Activated CD4-positive, alpha-beta T cell treated with anti-CD3 and anti-CD28 coated beads, Interleukin-2, amount 10 ng/mL, durations not matched to agents 7 days and 5 days (primary cell): ENCODE data around the gene HYOU1. TPM values are rescaled to one million over a fixed set of nuclear protein-coding genes. Genes with fewer than 3 reads are reported as not detected.

Experiments used
- CTCF ChIA-PET: fragments of 350-600 bp; sonication (Branson Sonifier 250); formaldehyde crosslinking; loops from one replicate; lab custom pipeline; 2021; ENCODE audit warnings: antibody characterized with exemption; lab: Charles Lee
- POLR2A ChIA-PET: fragments of 350-600 bp; sonication (Branson Sonifier 250); formaldehyde crosslinking; loops from one replicate; lab custom pipeline; 2021; ENCODE audit warnings: antibody characterized with exemption; lab: Charles Lee
- DNase-seq: peaks from one replicate; pipeline ENCODE4 v3.0.0-alpha.2; 2020
- H3K27ac Mint-ChIP-seq: one replicate; pipeline ENCODE4 v1.8.0; 2021; ENCODE audit warnings: mild to moderate bottlenecking, moderate library complexity, mixed read lengths
- H3K27me3 Mint-ChIP-seq: one replicate; pipeline ENCODE4 v1.8.0; 2021; ENCODE audit warnings: mixed read lengths
- H3K36me3 Mint-ChIP-seq: one replicate; pipeline ENCODE4 v1.8.0; 2021; ENCODE audit warnings: low read depth, mixed read lengths
- H3K4me1 Mint-ChIP-seq: one replicate; pipeline ENCODE4 v1.8.0; 2021; ENCODE audit warnings: mixed read lengths
- H3K4me3 Mint-ChIP-seq: one replicate; pipeline ENCODE4 v1.8.0; 2021; ENCODE audit warnings: mild to moderate bottlenecking, moderate library complexity, mixed read lengths
- H3K9me3 Mint-ChIP-seq: one replicate; pipeline ENCODE4 v1.8.0; 2021; ENCODE audit warnings: mixed read lengths
- microRNA-seq: library from miRNA; unstranded; fragments of <30 nt; microRNA quantifications from one replicate; pipeline ENCODE4 v1.2.0, GENCODE V29; 2021; ENCODE audit warnings: borderline microRNAs expressed, borderline replicate concordance
- total RNA-seq, 2 experiments: library from RNA; stranded (reverse); gene quantifications; one replicate each; pipeline ENCODE4 v1.2.3, GENCODE V29; 2021

HYOU1 gene
- total RNA-seq, 2 experiments from 2014 or later: 117 to 119 TPM

DNA sequence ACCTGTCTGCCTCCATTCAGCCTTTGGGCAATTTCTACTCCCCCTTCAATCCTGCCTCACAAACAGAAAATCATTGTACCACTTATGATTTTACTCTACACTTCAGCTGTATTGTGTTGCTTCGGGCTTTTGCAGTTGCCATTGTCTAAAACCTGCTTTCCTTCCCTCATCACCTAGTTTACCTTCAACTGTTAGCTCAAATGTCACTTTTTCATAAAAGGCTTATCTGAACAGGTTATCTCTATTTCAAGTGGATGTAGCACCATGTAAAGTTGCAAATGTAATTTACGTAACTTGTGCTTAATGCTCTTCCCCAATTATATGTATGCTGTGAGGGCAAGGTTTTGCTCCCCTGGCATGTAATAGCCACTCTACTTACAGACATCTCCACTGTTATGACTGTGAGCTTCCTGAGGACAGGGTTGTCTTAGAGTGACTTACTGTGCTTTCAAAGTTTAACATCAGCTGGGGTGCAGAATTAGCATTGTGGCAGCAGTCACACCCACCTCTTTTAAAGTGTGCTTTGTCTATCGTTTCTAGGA, 44.3 kb downstream of the HYOU1 start:
- no peaks in the 10 kb centered on the region for H3K9me3 Mint-ChIP-seq
- DNase-seq: no peak

DNA sequence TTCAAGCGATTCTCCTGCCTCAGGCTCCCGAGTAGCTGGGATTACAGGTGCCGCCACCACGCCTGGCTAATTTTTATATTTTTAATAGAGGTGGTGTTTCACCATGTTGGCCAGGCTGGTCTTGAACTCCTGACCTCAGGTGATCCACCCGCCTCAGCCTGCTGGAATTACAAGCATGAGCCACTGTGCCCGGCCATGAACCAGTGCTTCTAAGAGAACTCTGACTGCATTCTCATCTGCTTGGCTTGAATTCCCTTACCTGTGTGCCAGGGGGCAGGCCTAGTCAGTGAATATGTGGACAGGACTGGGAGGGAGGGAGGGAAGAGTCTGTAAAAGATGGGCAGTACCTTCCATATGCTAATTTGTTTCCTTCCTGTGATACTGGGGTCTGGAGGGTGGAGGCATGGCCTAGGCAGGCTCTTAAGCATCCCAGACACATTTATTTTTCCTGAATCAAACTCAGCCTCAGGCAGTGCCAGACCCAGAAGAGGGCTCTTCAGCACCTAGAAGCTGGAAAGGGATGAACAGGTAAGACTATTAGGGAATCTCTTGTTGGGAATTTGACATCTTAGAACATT, 45.4 kb downstream of the HYOU1 start:
- no peak for DNase-seq
- no peaks in the 10 kb centered on the region for H3K27me3 Mint-ChIP-seq
- H3K9me3 Mint-ChIP-seq: no peaks in the 10 kb centered on the region
- peaks cover 51% of the 10 kb centered on the region for H3K36me3 Mint-ChIP-seq
- no peak overlapping the region for H3K4me3 Mint-ChIP-seq
- POLR2A ChIA-PET: no interaction called here
- CTCF ChIA-PET: no interaction called here
- no peak overlapping the region for H3K27ac Mint-ChIP-seq
- peaks cover 30% of the 10 kb centered on the region for H3K4me1 Mint-ChIP-seq

More for the DNA sequence above, 44.3 kb downstream of the HYOU1 start:
- Mint-ChIP-seq H3K36me3 (peaks cover 55% of the 10 kb centered on the region), H3K4me1 (peaks cover 36% of the 10 kb centered on the region), H3K27ac (no peak overlapping the region), H3K4me3 (no peak overlapping the region), H3K27me3 (no peaks in the 10 kb centered on the region)
- CTCF ChIA-PET: no interaction called here
- POLR2A ChIA-PET: no interaction called here

DNA sequence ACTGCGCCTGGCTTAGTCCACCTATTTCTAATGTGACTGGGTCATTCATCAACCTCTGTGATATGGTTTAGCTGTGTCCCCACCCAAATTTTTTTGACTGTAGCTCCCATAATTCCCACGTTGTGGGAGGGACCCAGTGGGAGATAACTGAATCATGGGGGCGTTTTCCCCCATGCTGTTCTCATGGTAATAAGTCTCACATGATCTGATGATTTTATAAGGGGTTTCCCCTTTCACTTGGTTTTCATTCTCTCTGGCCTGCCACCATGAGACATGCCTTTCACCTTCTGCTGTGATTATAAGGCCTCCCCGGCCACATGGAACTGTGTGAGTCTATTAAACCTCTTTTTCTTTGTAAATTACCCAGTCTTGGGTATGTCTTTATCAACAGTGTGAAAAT, 50.3 kb downstream of the HYOU1 start:
- Mint-ChIP-seq H3K4me3 (no peak overlapping the region), H3K27me3 (no peaks in the 10 kb centered on the region), H3K27ac (no peak overlapping the region), H3K9me3 (no peaks in the 10 kb centered on the region), H3K4me1 (peaks cover 12% of the 10 kb centered on the region), H3K36me3 (peaks cover 23% of the 10 kb centered on the region)
- CTCF ChIA-PET: interaction anchor here (0.6 to 0.7 kb wide), 3 partner anchors 10 to 293 kb away, joined by 3 read pairs; no protein-coding TSS in a partner anchor
- DNase-seq: no peak
- POLR2A ChIA-PET: no interaction called here

DNA sequence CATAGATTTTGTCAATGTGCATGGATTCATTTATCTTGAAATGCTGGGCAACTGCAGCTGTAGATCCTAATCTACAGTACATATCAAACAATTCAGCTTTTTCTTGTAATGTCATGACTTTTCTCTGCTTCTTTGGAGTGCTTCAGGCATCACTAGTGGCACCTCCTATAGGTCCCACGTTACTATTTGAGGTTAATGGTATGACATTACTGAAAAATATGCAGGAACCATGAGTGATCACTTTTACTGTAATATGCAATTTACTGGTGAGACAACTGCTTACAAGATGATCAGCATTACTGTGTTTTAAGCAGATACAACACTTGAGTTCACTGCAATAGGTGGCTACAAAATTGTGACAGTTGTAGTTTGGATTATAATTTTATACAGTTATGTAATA, 56.1 kb downstream of the HYOU1 start:
- DNase-seq: no peak
- CTCF ChIA-PET: interaction anchor here (1.0 kb wide), 1 partner anchor 210 kb away, joined by 3 read pairs; the partner anchor contains the start of gene DDX6
- H3K27ac Mint-ChIP-seq: no peak overlapping the region
- POLR2A ChIA-PET: interaction anchor here (1.0 kb wide), 1 partner anchor 15 kb away, joined by 6 read pairs; no protein-coding TSS in a partner anchor
- peaks cover 42% of the 10 kb centered on the region for H3K4me1 Mint-ChIP-seq
- no peaks in the 10 kb centered on the region for H3K9me3 Mint-ChIP-seq
- no peaks in the 10 kb centered on the region for H3K27me3 Mint-ChIP-seq
- peaks cover 49% of the 10 kb centered on the region for H3K36me3 Mint-ChIP-seq
- no peak overlapping the region for H3K4me3 Mint-ChIP-seq

DNA sequence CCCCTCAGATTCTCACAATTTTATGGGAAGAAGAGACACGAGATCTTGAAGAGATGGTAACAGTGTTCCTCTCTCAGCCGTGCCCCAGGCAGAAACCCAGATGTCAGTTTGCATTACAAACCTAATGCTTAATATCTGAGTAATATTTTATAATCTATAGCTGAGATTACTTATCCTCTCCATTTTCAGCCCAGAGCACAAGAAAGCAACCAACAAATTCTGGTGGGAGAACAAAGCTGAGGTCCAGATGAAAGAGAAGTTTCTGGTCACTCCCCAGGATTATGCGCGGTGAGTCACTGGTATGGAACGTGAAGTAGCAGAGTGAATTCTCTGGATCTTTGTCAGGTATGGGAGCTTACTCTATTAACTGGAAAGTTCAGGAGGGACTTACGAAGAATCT, 58.2 kb downstream of the HYOU1 start:
- CTCF ChIA-PET: interaction anchor here (0.6 to 1.2 kb wide), 2 partner anchors 29 to 116 kb away, joined by 3 to 4 read pairs; no protein-coding TSS in a partner anchor

DNA sequence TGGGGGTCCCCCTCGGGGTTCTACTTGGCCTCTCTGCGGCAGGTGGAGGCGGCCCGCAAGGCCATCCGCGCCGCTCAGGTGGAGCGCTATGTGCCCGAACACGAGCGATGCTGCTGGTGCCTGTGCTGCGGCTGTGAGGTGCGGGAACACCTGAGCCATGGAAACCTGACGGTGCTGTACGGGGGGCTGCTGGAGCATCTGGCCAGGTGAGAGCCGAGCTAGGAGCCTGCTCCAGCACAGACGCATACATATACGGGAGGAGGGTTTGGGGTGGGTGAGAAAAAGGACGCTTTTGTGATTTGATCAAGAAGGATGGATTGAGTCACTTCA, 58.7 kb downstream of the HYOU1 start:
- Mint-ChIP-seq H3K36me3 (peaks cover 45% of the 10 kb centered on the region), H3K27me3 (no peaks in the 10 kb centered on the region), H3K4me3 (peak overlapping the region; percentile 87), H3K9me3 (no peaks in the 10 kb centered on the region), H3K27ac (peak overlapping the region; percentile 95), H3K4me1 (peaks cover 38% of the 10 kb centered on the region)
- POLR2A ChIA-PET: interaction anchor here (0.7 kb wide), 1 partner anchor 50 kb away, joined by 3 read pairs; no protein-coding TSS in a partner anchor
- no peak for DNase-seq
- CTCF ChIA-PET: interaction anchor here (0.6 to 1.2 kb wide), 2 partner anchors 29 to 116 kb away, joined by 3 to 4 read pairs; no protein-coding TSS in a partner anchor

More for the DNA sequence above, 58.2 kb downstream of the HYOU1 start:
- H3K27me3 Mint-ChIP-seq: no peaks in the 10 kb centered on the region
- H3K36me3 Mint-ChIP-seq: peaks cover 48% of the 10 kb centered on the region
- peaks cover 38% of the 10 kb centered on the region for H3K4me1 Mint-ChIP-seq
- peak overlapping the region; percentile 87 for H3K4me3 Mint-ChIP-seq
- no peaks in the 10 kb centered on the region for H3K9me3 Mint-ChIP-seq
- peak overlapping the region; percentile 95 for H3K27ac Mint-ChIP-seq
- POLR2A ChIA-PET: interaction anchor here (0.6 kb wide), 2 partner anchors 19 to 122 kb away, joined by 3 to 7 read pairs; partner anchors contain the start of genes HINFP and RPS25
- no peak for DNase-seq

DNA sequence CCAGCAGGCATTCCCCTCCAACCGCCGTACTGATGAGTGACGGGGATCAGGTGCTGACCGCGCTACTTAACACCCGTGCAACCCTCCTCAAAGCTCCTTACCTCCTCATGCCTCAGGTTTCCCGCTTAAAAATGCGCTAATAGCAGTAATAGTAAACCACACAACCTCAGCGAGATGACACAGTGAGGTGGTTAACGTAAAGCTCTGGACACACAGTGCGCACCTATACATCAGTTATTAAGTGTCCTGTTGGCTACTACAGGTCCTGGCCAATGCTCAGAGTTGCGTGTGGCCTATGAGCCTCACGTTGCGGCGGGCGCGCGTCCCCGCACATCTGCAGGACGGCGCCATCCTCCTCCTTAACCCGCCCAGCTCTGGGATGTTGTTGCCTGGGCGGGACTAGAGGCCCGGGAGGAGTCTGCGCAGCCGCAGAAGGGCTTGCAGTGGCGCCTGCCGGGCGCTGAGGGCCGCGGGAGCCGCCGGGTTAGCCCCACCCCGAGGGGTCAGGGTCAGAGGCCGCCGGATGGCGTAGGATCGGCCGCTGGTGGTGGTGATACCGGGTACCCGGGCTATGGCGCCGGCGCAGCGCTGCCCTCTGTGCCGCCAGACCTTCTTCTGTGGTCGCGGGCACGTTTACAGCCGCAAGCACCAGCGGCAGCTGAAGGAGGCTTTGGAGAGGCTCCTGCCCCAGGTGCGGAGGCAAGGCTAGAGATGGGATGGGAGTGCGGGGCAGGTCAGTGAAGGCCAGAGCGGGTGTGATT, 59.2 kb downstream of the HYOU1 start, which contains the start of gene CENATAC:
TSS of gene CENATAC (plus strand) at position 512 of the 761 bp plus-strand sequence. CDS start at position 572, 60 bp downstream.
- ChIA-PET CTCF (interaction anchor here (0.6 to 2.1 kb wide), 7 partner anchors 13 to 358 kb away, joined by 3 to 5 read pairs (median 3); partner anchors contain the start of gene BCL9L), POLR2A (interaction anchor here (0.7 kb wide), 1 partner anchor 50 kb away, joined by 3 read pairs; no protein-coding TSS in a partner anchor)
- peak; percentile 97 for DNase-seq
- Mint-ChIP-seq H3K4me3 (peak within 1 kb of the TSS; percentile 87), H3K36me3 (peaks cover 44% of the 10 kb centered on the region), H3K4me1 (peaks cover 35% of the 10 kb centered on the region), H3K9me3 (no peaks in the 10 kb centered on the region), H3K27me3 (no peaks in the 10 kb centered on the region), H3K27ac (peak within 1 kb of the TSS; percentile 95)

DNA sequence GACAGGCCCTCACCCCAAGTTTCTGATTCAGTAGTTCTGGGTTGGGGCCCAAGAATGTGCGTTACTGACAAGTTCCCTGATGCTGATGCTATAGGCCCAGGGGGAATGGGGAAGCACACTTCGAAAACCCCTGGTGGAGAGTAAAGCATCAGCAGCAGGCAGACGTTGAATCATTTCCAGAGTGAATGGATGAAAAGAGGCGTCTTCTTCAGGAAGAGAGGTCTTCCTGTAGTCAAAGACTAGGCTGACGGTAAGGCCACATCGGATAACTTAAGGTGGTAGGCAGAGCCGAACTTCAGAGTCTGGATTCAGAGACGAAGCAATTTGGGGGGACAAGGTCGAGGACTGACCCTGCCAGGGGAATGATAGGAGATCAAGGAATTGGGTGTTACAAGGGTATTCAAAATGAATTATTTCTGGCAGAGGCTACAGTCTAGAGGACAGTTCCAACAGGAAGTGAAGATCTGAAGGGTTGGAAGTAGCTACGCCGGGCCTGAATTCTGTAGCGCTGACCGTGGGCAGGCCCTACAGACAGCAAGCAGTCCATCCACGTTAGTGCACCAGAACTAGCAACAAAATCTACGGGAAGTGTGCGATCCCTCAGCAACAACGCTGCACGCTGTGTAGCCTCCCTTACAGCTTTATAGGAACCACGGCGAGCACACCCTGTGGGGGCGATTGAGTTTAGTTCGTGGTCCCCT, 59.9 kb downstream of the HYOU1 start:
- POLR2A ChIA-PET: no interaction called here
- Mint-ChIP-seq H3K27ac (peak overlapping the region; percentile 95), H3K36me3 (peaks cover 41% of the 10 kb centered on the region), H3K4me1 (peaks cover 35% of the 10 kb centered on the region), H3K27me3 (no peaks in the 10 kb centered on the region), H3K9me3 (no peaks in the 10 kb centered on the region), H3K4me3 (peak overlapping the region; percentile 87)
- CTCF ChIA-PET: interaction anchor here (0.6 to 2.1 kb wide), 8 partner anchors 9 to 360 kb away, joined by 3 to 5 read pairs (median 3); partner anchors contain the start of gene BCL9L
- DNase-seq: peak; percentile 47

Small RNA genes within 50 kb of the gene (microRNA-seq; reads per million reads assigned to microRNA genes)
- not detected for gene MIR3656

Other genes with a start within 250 kb of the HYOU1 start
- under 1 TPM; 0.50 to 0.52 TPM for gene CXCR5, start 173.3 kb downstream of the HYOU1 start, total RNA-seq
- gene BCL9L, start 131.3 kb downstream of the HYOU1 start, total RNA-seq: 100 to 1,000 TPM; 103 to 109 TPM
- under 1 TPM in 1 of 2 experiments, not detected in 1; 0.60 TPM for gene UPK2, start 100.9 kb downstream of the HYOU1 start, total RNA-seq
- not detected for gene FOXR1, start 85.4 kb downstream of the HYOU1 start, total RNA-seq
- gene CENATAC, start 59.1 kb downstream of the HYOU1 start, total RNA-seq: 10 to 100 TPM; 40.4 to 47.2 TPM
- 1,000 to 10,000 TPM; 1,054 to 1,196 TPM for gene RPS25, start 38.9 kb downstream of the HYOU1 start, total RNA-seq
- gene TRAPPC4, start 38.4 kb downstream of the HYOU1 start, total RNA-seq: 10 to 100 TPM; 58.5 to 65.4 TPM
- 10 to 100 TPM; 17.9 to 19.4 TPM for gene SLC37A4, start 26.3 kb downstream of the HYOU1 start, total RNA-seq
- gene VPS11, start 10.6 kb upstream of the HYOU1 start, total RNA-seq: 10 to 100 TPM; 39.7 to 40.0 TPM
- 10 to 100 TPM; 21.6 to 23.2 TPM for gene HMBS, start 27.7 kb upstream of the HYOU1 start, total RNA-seq
- 10 to 100 TPM; 48.7 to 60.3 TPM for gene DPAGT1, start 44.6 kb upstream of the HYOU1 start, total RNA-seq
- gene C2CD2L, start 50.1 kb upstream of the HYOU1 start, total RNA-seq: 10 to 100 TPM; 28.4 to 30.0 TPM
- gene HINFP, start 64.4 kb upstream of the HYOU1 start, total RNA-seq: 10 to 100 TPM; 47.6 to 48.0 TPM
- gene ABCG4, start 91.8 kb upstream of the HYOU1 start, total RNA-seq: under 1 TPM in 1 of 2 experiments, not detected in 1; 0.15 TPM
- gene NLRX1, start 111.5 kb upstream of the HYOU1 start, total RNA-seq: 10 to 100 TPM; 24.2 to 28.5 TPM
- gene NHERF4, start 128.3 kb upstream of the HYOU1 start, total RNA-seq: under 1 TPM; 0.57 to 0.58 TPM
- gene CBL, start 149.1 kb upstream of the HYOU1 start, total RNA-seq: 10 to 100 TPM; 45.1 to 53.9 TPM